ENCODE data around the gene APPL2. TPM values are rescaled to one million over a fixed set of nuclear protein-coding genes. Genes with fewer than 3 reads are reported as not detected.

Gene APPL2
- 30.9 TPM for total RNA-seq
- long read RNA-seq, transcript APPL2-201 (21 exons, 3,239 nt) = major isoform, 60 of 84 reads
- long read RNA-seq, partial matches to known transcripts = 3 of 84 reads
- long read RNA-seq, other reads (novel, unspliced or antisense) = 21 of 84 reads

GRCh38 chr12:105235732-105236476, at the start of gene APPL2:
Gene APPL2 (minus strand): TSS chr12:105236174. CDS start chr12:105236012, 162 bp downstream.
- intact Hi-C loops (cut with DNase I) = no loop called here
- TF ChIP-seq CTCF (IDR thresholded peaks at IDR 0.05) = peak; percentile 33
- Histone ChIP-seq H3K27me3 (no peaks in the 10 kb centered on the region), H3K9me3 (no peaks in the 10 kb centered on the region), H3K36me3 (no peaks in the 10 kb centered on the region), H3K4me3 (peak within 1 kb of the TSS; percentile 74), H3K4me1 (peaks cover 36% of the 10 kb centered on the region), H3K27ac (peak within 1 kb of the TSS; percentile 91)
- ATAC-seq = peak; percentile 97
- peak; percentile 97 for DNase-seq

- DNase-seq (no peak), ATAC-seq (no peak)
- Histone ChIP-seq H3K9me3 (no peaks in the 10 kb centered on the region), H3K27me3 (peaks cover 20% of the 10 kb centered on the region), H3K36me3 (no peaks in the 10 kb centered on the region), H3K4me1 (no peaks in the 10 kb centered on the region), H3K27ac (no peak overlapping the region), H3K4me3 (no peak overlapping the region)
- intact Hi-C loops (cut with DNase I) = loop anchor here (10.0 kb wide), 1 partner anchor 99 kb away; no protein-coding TSS in a partner anchor
- TF ChIP-seq CTCF (IDR thresholded peaks at IDR 0.05) = no peak
These were observed 49.4 kb upstream of the APPL2 start for GRCh38 chr12:105285378-105285777.

- intact Hi-C loops (cut with DNase I) = loop anchor here (10.0 kb wide), 1 partner anchor 103 kb away; no protein-coding TSS in a partner anchor
- no peaks in the 10 kb centered on the region for H3K36me3 ChIP-seq
- H3K27ac ChIP-seq = no peak overlapping the region
- DNase-seq (no peak), ATAC-seq (no peak)
- no peak for TF ChIP-seq CTCF (IDR thresholded peaks at IDR 0.05)
- H3K4me3 ChIP-seq = no peak overlapping the region
- H3K27me3 ChIP-seq = peaks cover 14% of the 10 kb centered on the region
- no peaks in the 10 kb centered on the region for H3K9me3 ChIP-seq
- no peaks in the 10 kb centered on the region for H3K4me1 ChIP-seq
These were observed 45.7 kb upstream of the APPL2 start for GRCh38 chr12:105281694-105282049.

GRCh38 chr12:105280966-105281693, 45.2 kb upstream of the APPL2 start:
- no peaks in the 10 kb centered on the region for H3K36me3 ChIP-seq
- H3K27me3 ChIP-seq = peaks cover 10% of the 10 kb centered on the region
- intact Hi-C loops (cut with DNase I) = loop anchor here (10.0 kb wide), 1 partner anchor 104 kb away; no protein-coding TSS in a partner anchor
- no peaks in the 10 kb centered on the region for H3K9me3 ChIP-seq
- TF ChIP-seq CTCF (IDR thresholded peaks at IDR 0.05) = no peak
- DNase-seq = no peak
- no peak overlapping the region for H3K4me3 ChIP-seq
- H3K4me1 ChIP-seq = no peaks in the 10 kb centered on the region
- H3K27ac ChIP-seq = no peak overlapping the region
- ATAC-seq = no peak

DNA sequence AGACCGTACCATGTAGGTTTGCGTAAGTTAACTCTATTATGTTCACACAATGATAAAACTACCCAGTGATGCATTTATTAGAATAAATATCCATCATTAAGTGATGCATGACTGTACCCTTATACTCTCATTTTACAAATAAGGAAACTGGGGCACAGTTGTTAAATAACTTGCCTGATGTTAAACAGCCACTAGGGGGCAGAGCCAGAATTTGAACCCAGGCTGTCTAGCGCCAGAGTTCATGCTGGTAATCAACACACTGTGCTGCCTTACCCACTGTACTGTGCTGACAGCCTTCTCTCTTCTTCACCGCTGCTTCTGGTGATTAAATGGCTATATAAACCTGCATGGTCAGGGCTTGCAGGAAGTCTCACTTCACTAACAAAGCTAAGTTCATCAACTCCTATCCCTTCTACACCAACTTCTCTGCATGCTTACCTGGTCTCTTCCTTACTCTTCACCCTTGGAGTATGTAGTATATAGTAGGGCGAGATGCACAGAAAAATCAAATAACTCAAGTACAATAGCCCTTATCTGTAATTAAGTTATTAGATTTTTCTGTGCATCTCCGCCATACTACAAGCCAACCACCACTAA, 43.6 kb upstream of the APPL2 start:
- Histone ChIP-seq H3K9me3 (no peaks in the 10 kb centered on the region), H3K27me3 (peaks cover 4% of the 10 kb centered on the region), H3K4me1 (no peaks in the 10 kb centered on the region), H3K27ac (no peak overlapping the region), H3K36me3 (no peaks in the 10 kb centered on the region), H3K4me3 (no peak overlapping the region)
- DNase-seq (no peak), ATAC-seq (peak; percentile 68)
- TF ChIP-seq CTCF (IDR thresholded peaks at IDR 0.05) = peak; percentile 59
- intact Hi-C loops (cut with DNase I) = loop anchor here (10.0 kb wide), 1 partner anchor 105 kb away; no protein-coding TSS in a partner anchor
